Activated CD4-positive, alpha-beta T cell treated with anti-CD3 and anti-CD28 coated beads for 36 hours (primary cell): ENCODE data around the gene PDGFC. TPM values are rescaled to one million over a fixed set of nuclear protein-coding genes. Genes with fewer than 3 reads are reported as not detected.
"Not testable (repeated sequence)": the region's sequence is repeated elsewhere in the genome, so short reads cannot be mapped to it uniquely, and the experiment has no call there.

Experiments used
- ATAC-seq: fragments of 200-7000 bp; cut with Tn5 transposase; one replicate; pipeline ENCODE4 v1.10.0; 2021; ENCODE audit warnings: mild to moderate bottlenecking, moderate library complexity
- CTCF ChIA-PET: fragments of 350-600 bp; sonication (Branson Sonifier 250); formaldehyde crosslinking; loops from one replicate; lab custom pipeline; 2021; ENCODE audit warnings: antibody characterized with exemption; lab: Charles Lee
- POLR2A ChIA-PET: fragments of 350-600 bp; sonication (Branson Sonifier 250); formaldehyde crosslinking; loops from one replicate; lab custom pipeline; 2021; ENCODE audit warnings: antibody characterized with exemption, inconsistent platforms; lab: Charles Lee
- DNase-seq: peaks from one replicate; pipeline ENCODE4 v3.0.0-alpha.2; 2020
- H3K27ac Mint-ChIP-seq: one replicate; pipeline ENCODE4 v1.8.0; 2021; ENCODE audit warnings: mixed read lengths
- H3K27me3 Mint-ChIP-seq: one replicate; pipeline ENCODE4 v1.8.0; 2021; ENCODE audit warnings: mixed read lengths
- H3K36me3 Mint-ChIP-seq: one replicate; pipeline ENCODE4 v1.8.0; 2021; ENCODE audit warnings: low read depth, mixed read lengths
- H3K4me1 Mint-ChIP-seq: one replicate; pipeline ENCODE4 v1.8.0; 2021; ENCODE audit warnings: mixed read lengths
- H3K4me3 Mint-ChIP-seq: one replicate; pipeline ENCODE4 v1.8.0; 2021; ENCODE audit warnings: mild to moderate bottlenecking, moderate library complexity, mixed read lengths
- H3K9me3 Mint-ChIP-seq: one replicate; pipeline ENCODE4 v1.8.0; 2021; ENCODE audit warnings: low read depth, mixed read lengths
- intact Hi-C, 2 experiments: fragments of 100-400 bp; cut with DNase I in 1 of 2; cut with micrococcal nuclease in 1 of 2; formaldehyde crosslinking; loops; one replicate each; pipeline versions ENCODE4 v1.14.2 to v1.15.1; 2022 to 2024; cut with DNase I, micrococcal nuclease
- total RNA-seq, 2 experiments: library from RNA; stranded (reverse); gene quantifications; one replicate each; pipeline ENCODE4 v1.2.3, GENCODE V29; 2021

The PDGFC gene
- total RNA-seq, 2 experiments from 2014 or later: not detected

- CTCF ChIA-PET: no interaction called here
- Mint-ChIP-seq H3K27me3 (no peaks in the 10 kb centered on the region), H3K4me1 (no peaks in the 10 kb centered on the region), H3K27ac (no peak overlapping the region), H3K36me3 (no peaks in the 10 kb centered on the region), H3K9me3 (no peaks in the 10 kb centered on the region), H3K4me3 (no peak overlapping the region)
- POLR2A ChIA-PET: no interaction called here
- ATAC-seq (no peak), DNase-seq (no peak)
- intact Hi-C loops: no loop called here
Measured at GRCh38 chr4:156870131-156870530, 101.5 kb downstream of the PDGFC start.

GRCh38 chr4:156866088-156866487, 105.5 kb downstream of the PDGFC start:
- H3K9me3 Mint-ChIP-seq, H3K4me1 Mint-ChIP-seq, H3K27me3 Mint-ChIP-seq, DNase-seq, intact Hi-C loops, ATAC-seq, H3K4me3 Mint-ChIP-seq, POLR2A ChIA-PET, CTCF ChIA-PET, H3K36me3 Mint-ChIP-seq, H3K27ac Mint-ChIP-seq: not testable (repeated sequence)

GRCh38 chr4:156865451-156865850, 106.1 kb downstream of the PDGFC start:
- DNase-seq (no peak), ATAC-seq (no peak)
- no peaks in the 10 kb centered on the region for H3K4me1 Mint-ChIP-seq
- H3K9me3 Mint-ChIP-seq: no peaks in the 10 kb centered on the region
- H3K4me3 Mint-ChIP-seq: no peak overlapping the region
- ChIA-PET POLR2A (no interaction called here), CTCF (no interaction called here)
- no peaks in the 10 kb centered on the region for H3K36me3 Mint-ChIP-seq
- intact Hi-C loops: no loop called here
- no peak overlapping the region for H3K27ac Mint-ChIP-seq
- no peaks in the 10 kb centered on the region for H3K27me3 Mint-ChIP-seq

- DNase-seq (no peak), ATAC-seq (no peak)
- H3K27me3 Mint-ChIP-seq: no peaks in the 10 kb centered on the region
- CTCF ChIA-PET: no interaction called here
- H3K9me3 Mint-ChIP-seq: no peaks in the 10 kb centered on the region
- H3K27ac Mint-ChIP-seq: no peak overlapping the region
- H3K36me3 Mint-ChIP-seq: no peaks in the 10 kb centered on the region
- no peak overlapping the region for H3K4me3 Mint-ChIP-seq
- POLR2A ChIA-PET: no interaction called here
- intact Hi-C loops: no loop called here
- H3K4me1 Mint-ChIP-seq: no peaks in the 10 kb centered on the region
Measured at GRCh38 chr4:156858071-156858470, 113.5 kb downstream of the PDGFC start.

- ChIA-PET CTCF (no interaction called here), POLR2A (no interaction called here)
- Mint-ChIP-seq H3K27ac (no peak overlapping the region), H3K4me3 (no peak overlapping the region), H3K36me3 (no peaks in the 10 kb centered on the region), H3K4me1 (no peaks in the 10 kb centered on the region), H3K9me3 (peaks cover 11% of the 10 kb centered on the region), H3K27me3 (no peaks in the 10 kb centered on the region)
- intact Hi-C loops: no loop called here
- no peak for DNase-seq
- ATAC-seq: no peak
Measured at GRCh38 chr4:156838761-156839160, 132.8 kb downstream of the PDGFC start.

GRCh38 chr4:156837625-156838345, 133.8 kb downstream of the PDGFC start:
- Mint-ChIP-seq H3K36me3 (no peaks in the 10 kb centered on the region), H3K27me3 (no peaks in the 10 kb centered on the region), H3K9me3 (peaks cover 11% of the 10 kb centered on the region), H3K4me3 (no peak overlapping the region), H3K27ac (no peak overlapping the region), H3K4me1 (no peaks in the 10 kb centered on the region)
- ChIA-PET CTCF (no interaction called here), POLR2A (no interaction called here)
- DNase-seq (no peak), ATAC-seq (no peak)
- intact Hi-C loops: no loop called here

GRCh38 chr4:156832886-156833285, 138.7 kb downstream of the PDGFC start:
- intact Hi-C loops: no loop called here
- no peaks in the 10 kb centered on the region for H3K4me1 Mint-ChIP-seq
- ChIA-PET CTCF (no interaction called here), POLR2A (no interaction called here)
- no peaks in the 10 kb centered on the region for H3K27me3 Mint-ChIP-seq
- ATAC-seq (no peak), DNase-seq (no peak)
- H3K4me3 Mint-ChIP-seq: no peak overlapping the region
- peaks cover 2% of the 10 kb centered on the region for H3K9me3 Mint-ChIP-seq
- H3K27ac Mint-ChIP-seq: no peak overlapping the region
- no peaks in the 10 kb centered on the region for H3K36me3 Mint-ChIP-seq

GRCh38 chr4:156830351-156830750, 141.2 kb downstream of the PDGFC start:
- DNase-seq (no peak), ATAC-seq (no peak)
- no peak overlapping the region for H3K27ac Mint-ChIP-seq
- intact Hi-C loops: no loop called here
- H3K27me3 Mint-ChIP-seq: no peaks in the 10 kb centered on the region
- no peaks in the 10 kb centered on the region for H3K36me3 Mint-ChIP-seq
- H3K4me1 Mint-ChIP-seq: no peaks in the 10 kb centered on the region
- no peak overlapping the region for H3K4me3 Mint-ChIP-seq
- ChIA-PET CTCF (no interaction called here), POLR2A (no interaction called here)
- H3K9me3 Mint-ChIP-seq: no peaks in the 10 kb centered on the region

- H3K9me3 Mint-ChIP-seq: no peaks in the 10 kb centered on the region
- CTCF ChIA-PET: no interaction called here
- H3K36me3 Mint-ChIP-seq: no peaks in the 10 kb centered on the region
- ATAC-seq (no peak), DNase-seq (no peak)
- H3K27ac Mint-ChIP-seq: no peak overlapping the region
- intact Hi-C loops: no loop called here
- no peak overlapping the region for H3K4me3 Mint-ChIP-seq
- no peaks in the 10 kb centered on the region for H3K4me1 Mint-ChIP-seq
- POLR2A ChIA-PET: no interaction called here
- H3K27me3 Mint-ChIP-seq: no peaks in the 10 kb centered on the region
Measured at GRCh38 chr4:156829201-156829873, 142.3 kb downstream of the PDGFC start.

GRCh38 chr4:156827519-156827918, 144.1 kb downstream of the PDGFC start:
- intact Hi-C loops: no loop called here
- Mint-ChIP-seq H3K4me1 (no peaks in the 10 kb centered on the region), H3K36me3 (no peaks in the 10 kb centered on the region), H3K27ac (no peak overlapping the region), H3K4me3 (no peak overlapping the region), H3K27me3 (no peaks in the 10 kb centered on the region), H3K9me3 (no peaks in the 10 kb centered on the region)
- POLR2A ChIA-PET: no interaction called here
- DNase-seq (no peak), ATAC-seq (no peak)
- CTCF ChIA-PET: no interaction called here

- POLR2A ChIA-PET: no interaction called here
- H3K36me3 Mint-ChIP-seq: no peaks in the 10 kb centered on the region
- DNase-seq: no peak
- H3K4me1 Mint-ChIP-seq: no peaks in the 10 kb centered on the region
- no peaks in the 10 kb centered on the region for H3K27me3 Mint-ChIP-seq
- no peak overlapping the region for H3K4me3 Mint-ChIP-seq
- H3K27ac Mint-ChIP-seq: no peak overlapping the region
- ATAC-seq: no peak
- CTCF ChIA-PET: no interaction called here
- intact Hi-C loops: no loop called here
- peaks cover 2% of the 10 kb centered on the region for H3K9me3 Mint-ChIP-seq
Measured at GRCh38 chr4:156825074-156825473, 146.5 kb downstream of the PDGFC start.

- intact Hi-C loops: no loop called here
- no peaks in the 10 kb centered on the region for H3K36me3 Mint-ChIP-seq
- ChIA-PET POLR2A (no interaction called here), CTCF (no interaction called here)
- no peaks in the 10 kb centered on the region for H3K4me1 Mint-ChIP-seq
- H3K27me3 Mint-ChIP-seq: no peaks in the 10 kb centered on the region
- DNase-seq: no peak
- H3K9me3 Mint-ChIP-seq: peaks cover 2% of the 10 kb centered on the region
- ATAC-seq: no peak
- no peak overlapping the region for H3K27ac Mint-ChIP-seq
- no peak overlapping the region for H3K4me3 Mint-ChIP-seq
Measured at GRCh38 chr4:156824451-156825060, 147.0 kb downstream of the PDGFC start.
